T-cell (primary cell): ENCODE measurements around the gene BLOC1S3. TPM values are rescaled to one million over a fixed set of nuclear protein-coding genes. Genes with fewer than 3 reads are reported as not detected.

Experiments used
- ATAC-seq, 4 experiments: fragments of 200-7000 bp in 3 of 4; fragments of 150-1000 bp in 1 of 4; cut with Tn5 transposase; replicated peaks in 1 of 4; 1 replicate in 3 of 4; 2 replicates in 1 of 4; pipeline ENCODE4 v1.10.0; 2021; ENCODE audit warnings: moderate library complexity in 3 of 4, mild to moderate bottlenecking in 2 of 4, moderate number of reproducible peaks in 1 of 4
- CTCF ChIA-PET, 2 donors: fragments of 300-600 bp; sonication (Branson Sonifier 250); formaldehyde crosslinking; loops; one replicate each; lab custom pipeline; 2022; ENCODE audit warnings: antibody characterized with exemption in 2 of 2; lab: Charles Lee
- POLR2A ChIA-PET, 2 donors: fragments of 300-600 bp; sonication (Branson Sonifier 250); formaldehyde crosslinking; loops; one replicate each; lab custom pipeline; 2022; ENCODE audit warnings: antibody characterized with exemption in 2 of 2; lab: Charles Lee
- DNase-seq, 35 experiments: peaks; one replicate each; pipeline versions ENCODE4 v3.0.0 to v3.0.0-alpha.2; 2013 to 2023
- H3K27ac ChIP-seq: one replicate; pipeline ENCODE4 v1.5.1; 2013; ENCODE audit warnings: low read length
- H3K27me3 ChIP-seq, 2 experiments: replicated peaks in 1 of 2; 1 replicate in 1 of 2; 2 replicates in 1 of 2; pipeline versions ENCODE4 v1.6.1 to v1.7.0; 2013; ENCODE audit warnings: low read length in 1 of 2, mixed read lengths in 1 of 2; ENCODE audit not compliant: control insufficient read depth in 2 of 2, insufficient read depth in 2 of 2; ENCODE audit errors: extremely low read depth in 1 of 2
- H3K36me3 ChIP-seq, 2 donors: 1 replicate in 1 of 2; 2 replicates in 1 of 2; pipeline versions ENCODE4 v1.6.1 to v1.7.0; 2013; ENCODE audit warnings: low read length in 1 of 2; ENCODE audit not compliant: control insufficient read depth in 2 of 2, insufficient read depth in 1 of 2; ENCODE audit errors: extremely low read depth in 1 of 2
- H3K4me1 ChIP-seq, 2 experiments: 1 replicate in 1 of 2; 2 replicates in 1 of 2; pipeline versions ENCODE4 v1.6.1 to v1.7.0; 2013; ENCODE audit warnings: low read length in 2 of 2, mixed read lengths in 1 of 2; ENCODE audit not compliant: insufficient read depth in 2 of 2, control insufficient read depth in 1 of 2; ENCODE audit errors: extremely low read depth in 1 of 2
- H3K4me3 ChIP-seq, 2 donors: 1 replicate in 1 of 2; 2 replicates in 1 of 2; pipeline versions ENCODE4 v1.5.1 to v1.7.0; 2013; ENCODE audit warnings: mild to moderate bottlenecking in 2 of 2, low read length in 1 of 2, moderate library complexity in 1 of 2; ENCODE audit not compliant: control insufficient read depth in 1 of 2; ENCODE audit errors: extremely low read depth in 1 of 2
- H3K9me3 ChIP-seq: 2 replicates; pipeline ENCODE4 v1.7.0; 2013
- H3K27ac Mint-ChIP-seq, 2 donors: one replicate each; pipeline ENCODE4 v1.8.0; 2020 to 2021; ENCODE audit warnings: mild to moderate bottlenecking in 2 of 2, mixed read lengths in 2 of 2
- H3K27me3 Mint-ChIP-seq, 2 donors: one replicate each; pipeline ENCODE4 v1.8.0; 2021 to 2022; ENCODE audit warnings: mixed read lengths in 2 of 2
- H3K36me3 Mint-ChIP-seq: one replicate; pipeline ENCODE4 v1.8.0; 2021; ENCODE audit warnings: mixed read lengths
- H3K4me1 Mint-ChIP-seq, 3 donors: one replicate each; pipeline ENCODE4 v1.8.0; 2020 to 2022; ENCODE audit warnings: mixed read lengths in 3 of 3, mild to moderate bottlenecking in 1 of 3
- H3K4me3 Mint-ChIP-seq, 3 donors: one replicate each; pipeline ENCODE4 v1.8.0; 2020 to 2022; ENCODE audit warnings: mild to moderate bottlenecking in 3 of 3, mixed read lengths in 3 of 3, moderate library complexity in 3 of 3
- H3K9me3 Mint-ChIP-seq, 3 donors: one replicate each; pipeline ENCODE4 v1.8.0; 2020 to 2022; ENCODE audit warnings: mixed read lengths in 3 of 3
- WGBS: methylation state at CpG from one replicate; pipeline ENCODE4 v1.1.5; 2013; ENCODE audit warnings: missing lambda C conversion rate; ENCODE audit not compliant: insufficient coverage; 5-methylcytosine and 5-hydroxymethylcytosine counted together
- total RNA-seq, 35 experiments: library from RNA in 6 of 35; stranded (reverse) in 6 of 35; fragments of 120-200 nt in 1 of 35; gene quantifications; one replicate each; pipeline versions ENCODE4 v1.2.1 to v1.2.4 and lab custom pipeline; 2013 to 2026

The BLOC1S3 gene
- total RNA-seq, 5 donors from 2014 or later (not counting 1 experiment from before 2014, with no cell fraction given): 14.9 to 36.2 (median 32.8) TPM

GRCh38 chr19:45179072-45179891, 698 bp downstream of the BLOC1S3 start:
- ATAC-seq: no peak
- Histone ChIP-seq H3K27ac (peak overlapping the region; percentile 59), H3K4me1 (peaks cover 5 to 43% of the 10 kb centered on the region in 2 experiments), H3K9me3 (no peaks in the 10 kb centered on the region), H3K4me3 (peak overlapping the region; percentile 76 to 79), H3K27me3 (no peaks in the 10 kb centered on the region), H3K36me3 (peaks cover 5 to 19% of the 10 kb centered on the region in 2 donors)
- Mint-ChIP-seq H3K4me3 (peak overlapping the region; percentile 81 to 91 (median 87)), H3K9me3 (no peaks in the 10 kb centered on the region), H3K36me3 (peaks cover 13% of the 10 kb centered on the region), H3K27me3 (no peaks in the 10 kb centered on the region), H3K27ac (peak overlapping the region; percentile 91 to 98), H3K4me1 (peaks cover 42 to 49% (median 44%) of the 10 kb centered on the region in 3 donors)
- CTCF ChIA-PET: interaction anchor here in 1 of 2 donors (1.2 to 1.5 kb wide), 3 partner anchors 87 to 289 kb away, joined by 4 to 11 read pairs (median 5); partner anchors contain the start of genes CLASRP, PPP1R37 and TOMM40
- 8% methylated on average over 96 of the region's 97 CpGs for WGBS
- peak in 32 of 35 experiments; percentile 6 to 58 (median 32) for DNase-seq
- POLR2A ChIA-PET: interaction anchor here in 1 of 2 donors (0.6 kb wide), 1 partner anchor 140 kb away, joined by 3 read pairs; no protein-coding TSS in a partner anchor

GRCh38 chr19:45179892-45180370, 1.3 kb downstream of the BLOC1S3 start:
- no peaks in the 10 kb centered on the region for H3K9me3 Mint-ChIP-seq
- H3K36me3 Mint-ChIP-seq: peaks cover 13% of the 10 kb centered on the region
- POLR2A ChIA-PET: no interaction called here
- no CpG with 5 or more reads among the region's 9 CpGs for WGBS
- H3K4me3 Mint-ChIP-seq: peak overlapping the region; percentile 70 to 77 (median 74)
- H3K4me1 Mint-ChIP-seq: peaks cover 42 to 51% (median 45%) of the 10 kb centered on the region in 3 donors
- H3K27me3 Mint-ChIP-seq: no peaks in the 10 kb centered on the region
- Histone ChIP-seq H3K4me1 (peaks cover 5 to 41% of the 10 kb centered on the region in 2 experiments), H3K9me3 (no peaks in the 10 kb centered on the region), H3K4me3 (peak overlapping the region in 1 of 2 donors; percentile 44), H3K27me3 (no peaks in the 10 kb centered on the region), H3K36me3 (peaks cover 5 to 19% of the 10 kb centered on the region in 2 donors), H3K27ac (no peak overlapping the region)
- H3K27ac Mint-ChIP-seq: peak overlapping the region in 1 of 2 donors; percentile 22
- CTCF ChIA-PET: no interaction called here
- no peak for ATAC-seq
- no peak for DNase-seq

DNA sequence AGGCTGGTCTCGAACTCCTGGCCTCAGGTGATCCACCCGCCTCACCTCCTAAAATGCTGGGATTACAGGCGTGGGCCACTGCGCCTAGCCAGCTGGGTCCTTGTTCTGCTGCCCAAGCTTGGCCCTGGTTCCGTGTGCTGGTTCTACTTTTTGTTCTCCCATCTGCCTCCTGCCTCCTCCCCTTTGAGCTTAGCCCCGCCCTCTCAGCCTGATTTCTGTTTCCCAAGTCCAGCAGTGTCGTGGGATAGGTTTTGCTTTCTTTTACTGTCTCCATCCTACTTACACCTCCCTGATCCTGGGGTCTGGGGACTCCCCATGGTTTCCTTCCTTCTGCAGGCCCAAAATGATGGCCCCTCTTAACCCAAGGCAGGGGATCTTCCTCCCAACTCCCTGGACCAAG, 2.4 kb downstream of the BLOC1S3 start:
- no peak overlapping the region for H3K27ac ChIP-seq
- WGBS: 80% methylated on average over 4 of the region's 7 CpGs
- POLR2A ChIA-PET: interaction anchor here in 1 of 2 donors (1.1 kb wide), 1 partner anchor 142 kb away, joined by 3 read pairs; the partner anchor contains the start of gene CLASRP
- peaks cover 5 to 41% of the 10 kb centered on the region in 2 experiments for H3K4me1 ChIP-seq
- DNase-seq (no peak), ATAC-seq (no peak)
- peaks cover 5 to 19% of the 10 kb centered on the region in 2 donors for H3K36me3 ChIP-seq
- Mint-ChIP-seq H3K27ac (peak overlapping the region; percentile 37 to 58), H3K9me3 (no peaks in the 10 kb centered on the region), H3K4me1 (peaks cover 35 to 46% (median 43%) of the 10 kb centered on the region in 3 donors), H3K27me3 (no peaks in the 10 kb centered on the region), H3K4me3 (peak overlapping the region; percentile 69 to 74 (median 70)), H3K36me3 (peaks cover 13% of the 10 kb centered on the region)
- CTCF ChIA-PET: interaction anchor here in 1 of 2 donors (0.6 kb wide), 1 partner anchor 285 kb away, joined by 3 read pairs; no protein-coding TSS in a partner anchor
- no peak overlapping the region for H3K4me3 ChIP-seq
- H3K27me3 ChIP-seq: no peaks in the 10 kb centered on the region
- no peaks in the 10 kb centered on the region for H3K9me3 ChIP-seq

GRCh38 chr19:45182758-45183157, 4.2 kb downstream of the BLOC1S3 start:
- Histone ChIP-seq H3K4me1 (peaks cover 5 to 34% of the 10 kb centered on the region in 2 experiments), H3K27ac (no peak overlapping the region), H3K36me3 (peaks cover 5 to 19% of the 10 kb centered on the region in 2 donors), H3K27me3 (no peaks in the 10 kb centered on the region), H3K4me3 (no peak overlapping the region), H3K9me3 (no peaks in the 10 kb centered on the region)
- H3K36me3 Mint-ChIP-seq: peaks cover 13% of the 10 kb centered on the region
- H3K27ac Mint-ChIP-seq: no peak overlapping the region
- WGBS: 95% methylated on average over 4 of the region's 4 CpGs
- CTCF ChIA-PET: interaction anchor here (0.6 to 0.7 kb wide), 5 partner anchors 15 to 416 kb away, joined by 3 to 5 read pairs (median 4); no protein-coding TSS in a partner anchor
- peaks cover 36 to 45% (median 40%) of the 10 kb centered on the region in 3 donors for H3K4me1 Mint-ChIP-seq
- no peak overlapping the region for H3K4me3 Mint-ChIP-seq
- DNase-seq: no peak
- H3K27me3 Mint-ChIP-seq: no peaks in the 10 kb centered on the region
- H3K9me3 Mint-ChIP-seq: no peaks in the 10 kb centered on the region
- ATAC-seq: no peak
- POLR2A ChIA-PET: no interaction called here

GRCh38 chr19:45184115-45184514, 5.5 kb downstream of the BLOC1S3 start:
- POLR2A ChIA-PET: interaction anchor here (0.6 kb wide), 2 partner anchors 11 to 452 kb away, joined by 3 to 8 read pairs; no protein-coding TSS in a partner anchor
- H3K36me3 Mint-ChIP-seq: peaks cover 13% of the 10 kb centered on the region

More at GRCh38 chr19:45184115-45184514, 5.5 kb downstream of the BLOC1S3 start:
- Mint-ChIP-seq H3K4me1 (peaks cover 32 to 39% (median 36%) of the 10 kb centered on the region in 3 donors), H3K27me3 (no peaks in the 10 kb centered on the region), H3K9me3 (no peaks in the 10 kb centered on the region), H3K4me3 (no peak overlapping the region), H3K27ac (no peak overlapping the region)
- H3K4me3 ChIP-seq: no peak overlapping the region
- ATAC-seq: no peak
- H3K27me3 ChIP-seq: no peaks in the 10 kb centered on the region
- H3K4me1 ChIP-seq: peaks cover 5 to 29% of the 10 kb centered on the region in 2 experiments
- peaks cover 5 to 19% of the 10 kb centered on the region in 2 donors for H3K36me3 ChIP-seq
- H3K9me3 ChIP-seq: no peaks in the 10 kb centered on the region
- CTCF ChIA-PET: interaction anchor here in 1 of 2 donors (0.6 to 0.7 kb wide), 2 partner anchors 104 to 242 kb away, joined by 3 to 6 read pairs; no protein-coding TSS in a partner anchor
- no peak overlapping the region for H3K27ac ChIP-seq
- 100% methylated on average over 3 of the region's 5 CpGs for WGBS
- no peak for DNase-seq
